ENCODE data around the gene OST4. TPM values are rescaled to one million over a fixed set of nuclear protein-coding genes. Genes with fewer than 3 reads are reported as not detected.
"Not testable (repeated sequence)": the region's sequence is repeated elsewhere in the genome, so short reads cannot be mapped to it uniquely, and the experiment has no call there.

Gene OST4
- total RNA-seq, 1 experiment from 2014 or later, result 255 TPM

DNA sequence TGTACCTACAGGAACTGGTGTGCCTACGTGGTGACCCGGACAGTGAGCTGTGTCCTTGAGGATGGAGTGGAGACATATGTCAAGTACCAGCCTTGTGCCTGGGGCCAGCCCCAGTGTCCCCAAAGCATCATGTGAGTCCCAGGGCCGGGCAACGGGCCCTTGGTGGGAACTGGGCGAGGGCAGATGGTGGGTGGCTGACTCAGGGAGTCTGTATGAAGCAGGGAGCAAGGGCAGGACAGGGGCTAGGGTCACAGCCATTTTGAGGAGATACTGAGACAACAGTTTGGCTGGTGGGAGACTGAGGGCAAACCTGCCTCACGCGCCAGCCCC, 8.7 kb upstream of the OST4 start:
- DNase-seq (ENCODE audit: extremely low read depth, low read depth), result no peak

DNA sequence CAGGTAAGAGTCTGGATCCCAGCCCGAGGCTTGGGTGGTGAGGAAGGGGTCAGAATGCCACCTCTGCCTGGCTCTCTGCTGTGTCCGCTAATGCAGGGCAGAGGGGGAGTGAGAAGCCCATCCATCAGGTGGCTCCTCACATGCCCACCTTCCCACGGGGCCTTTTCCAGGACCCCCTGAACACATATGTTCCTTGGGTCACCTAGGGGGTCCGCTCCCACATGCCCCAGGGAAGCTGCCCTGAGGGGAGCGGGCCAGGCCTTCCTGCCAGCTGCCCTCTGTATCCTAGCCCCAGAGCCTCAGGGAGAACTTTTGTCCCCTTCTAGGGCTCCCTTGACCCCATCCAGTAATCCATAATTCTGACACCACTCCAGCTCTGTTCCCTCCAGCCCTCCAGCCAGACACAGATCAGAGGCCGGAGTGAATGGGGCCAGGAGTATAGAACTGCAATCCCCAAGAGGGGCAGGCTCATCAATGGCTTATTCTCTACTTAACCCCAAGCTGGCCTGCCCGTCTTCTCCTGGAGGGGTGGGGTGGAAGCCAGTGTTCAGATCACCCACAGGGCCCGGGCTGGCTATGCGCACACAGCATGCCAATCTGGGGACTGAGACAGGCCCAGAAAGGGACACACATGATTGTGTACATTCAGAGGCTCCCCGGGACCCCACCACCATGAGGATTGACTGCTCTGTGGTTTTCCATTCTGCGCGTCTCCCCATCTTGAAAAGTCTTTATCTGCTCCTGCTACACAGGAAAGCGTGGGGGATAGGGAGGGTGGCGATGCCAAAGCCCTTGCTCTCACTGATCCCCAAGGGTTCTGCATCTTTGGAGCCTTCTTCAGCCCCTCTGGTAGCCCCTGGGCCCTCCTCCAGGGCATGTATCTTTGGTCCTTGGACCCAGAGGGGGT, 8.0 kb upstream of the OST4 start:
- DNase-seq (ENCODE audit: extremely low read depth, low read depth), result no peak

DNA sequence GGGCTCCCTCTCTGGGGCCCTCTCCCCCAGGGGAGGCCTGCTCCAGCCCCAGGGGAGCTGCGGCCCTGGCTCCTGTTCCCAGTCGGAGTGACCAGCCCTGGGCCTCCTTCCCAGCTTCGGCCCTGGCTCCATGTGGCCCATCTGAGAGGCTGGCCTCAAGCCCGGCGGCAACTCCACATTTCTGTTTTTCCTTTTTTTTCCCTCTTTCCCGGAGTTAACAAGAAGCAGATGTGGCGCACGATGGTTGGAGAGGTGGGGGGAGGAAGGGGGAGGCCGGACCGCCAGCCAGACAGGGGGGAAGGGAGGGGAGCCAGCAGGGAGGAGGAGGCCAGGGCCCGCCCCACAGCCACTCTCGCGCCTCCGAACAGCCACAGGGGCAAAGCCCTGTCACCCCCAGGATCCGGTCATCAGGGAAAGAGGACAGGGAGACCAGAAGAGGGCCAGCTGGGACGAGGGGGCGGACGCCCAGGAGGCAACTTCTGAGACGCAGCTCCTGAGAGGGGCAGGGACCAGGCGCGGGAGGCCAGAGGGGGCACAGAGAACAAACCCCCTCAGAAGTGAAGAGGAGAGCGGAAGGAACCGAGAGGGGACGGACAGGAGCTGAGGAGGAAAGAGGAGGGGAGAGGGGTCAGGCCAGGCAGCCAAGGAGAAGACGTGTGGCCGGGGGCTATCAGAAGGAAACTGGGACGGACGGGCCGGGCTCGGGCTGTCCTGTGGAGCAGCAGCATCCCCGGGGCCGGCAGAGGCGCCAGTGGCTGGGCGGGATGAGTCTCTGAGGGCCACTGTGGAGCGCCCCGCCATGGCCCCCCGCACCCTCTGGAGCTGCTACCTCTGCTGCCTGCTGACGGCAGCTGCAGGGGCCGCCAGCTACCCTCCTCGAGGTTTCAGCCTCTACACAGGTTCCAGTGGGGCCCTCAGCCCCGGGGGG, 7.1 kb upstream of the OST4 start, which contains the start of gene EMILIN1:
EMILIN1 (plus strand) TSS at position 349 of the 928 bp plus-strand sequence; CDS start at position 800, 451 bp downstream.
- no peak for DNase-seq (ENCODE audit: extremely low read depth, low read depth)

DNA sequence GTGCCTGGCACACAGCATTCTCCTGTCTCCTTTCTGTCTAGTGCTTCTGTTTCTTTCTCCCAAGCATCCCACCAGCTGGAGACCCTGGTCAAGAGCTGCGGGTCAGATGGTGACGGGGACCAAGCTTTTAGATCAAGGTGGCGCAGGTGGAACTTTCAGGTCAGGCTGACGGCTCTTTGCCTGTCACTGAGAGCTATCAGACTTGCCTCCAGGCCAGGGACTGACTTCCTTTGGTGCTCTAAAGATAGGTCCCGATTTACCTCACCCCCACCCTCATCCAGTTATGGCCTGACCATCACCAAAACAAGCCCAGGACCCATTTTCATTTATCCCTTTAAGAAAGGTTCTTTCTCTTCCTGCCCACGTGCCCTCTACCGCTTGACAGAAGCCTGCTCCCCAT, 5.8 kb upstream of the OST4 start:
- DNase-seq (ENCODE audit: extremely low read depth, low read depth), result no peak

DNA sequence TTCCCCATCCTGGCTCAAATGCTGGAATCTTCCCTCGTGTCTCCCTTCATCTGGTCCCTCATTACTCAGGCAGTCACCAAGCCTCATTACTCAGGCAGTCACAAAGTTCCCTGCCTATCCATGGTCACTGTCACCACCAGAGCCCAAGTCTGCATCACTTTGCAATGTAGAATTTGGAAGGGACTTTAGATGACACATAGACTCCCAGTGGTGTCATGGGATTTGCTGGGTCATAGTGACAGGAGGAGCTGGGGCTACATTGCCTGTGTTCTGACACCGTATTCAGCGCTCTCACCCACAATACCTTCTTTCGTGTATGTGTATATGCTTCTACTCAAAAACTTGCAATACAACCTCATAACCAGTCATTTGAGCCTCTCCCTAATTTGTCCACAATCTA, 4.9 kb upstream of the OST4 start:
- DNase-seq (ENCODE audit: extremely low read depth, low read depth), result no peak

DNA sequence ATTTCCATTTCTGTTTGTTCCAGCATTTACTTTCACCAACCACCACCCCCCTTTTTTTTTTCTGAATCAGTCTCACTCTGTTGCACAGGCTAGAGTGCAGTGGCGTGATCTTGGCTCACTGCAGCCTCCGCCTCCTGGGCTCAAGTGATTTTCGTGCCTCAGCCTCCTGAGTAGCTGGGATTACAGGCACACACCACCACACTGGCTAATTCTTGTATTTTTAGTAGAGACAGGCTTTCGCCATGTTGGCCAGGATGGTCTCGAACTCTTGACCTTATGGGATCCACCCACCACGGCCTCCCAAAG, 4.1 kb upstream of the OST4 start:
- not testable (repeated sequence) for DNase-seq (ENCODE audit: extremely low read depth, low read depth)

DNA sequence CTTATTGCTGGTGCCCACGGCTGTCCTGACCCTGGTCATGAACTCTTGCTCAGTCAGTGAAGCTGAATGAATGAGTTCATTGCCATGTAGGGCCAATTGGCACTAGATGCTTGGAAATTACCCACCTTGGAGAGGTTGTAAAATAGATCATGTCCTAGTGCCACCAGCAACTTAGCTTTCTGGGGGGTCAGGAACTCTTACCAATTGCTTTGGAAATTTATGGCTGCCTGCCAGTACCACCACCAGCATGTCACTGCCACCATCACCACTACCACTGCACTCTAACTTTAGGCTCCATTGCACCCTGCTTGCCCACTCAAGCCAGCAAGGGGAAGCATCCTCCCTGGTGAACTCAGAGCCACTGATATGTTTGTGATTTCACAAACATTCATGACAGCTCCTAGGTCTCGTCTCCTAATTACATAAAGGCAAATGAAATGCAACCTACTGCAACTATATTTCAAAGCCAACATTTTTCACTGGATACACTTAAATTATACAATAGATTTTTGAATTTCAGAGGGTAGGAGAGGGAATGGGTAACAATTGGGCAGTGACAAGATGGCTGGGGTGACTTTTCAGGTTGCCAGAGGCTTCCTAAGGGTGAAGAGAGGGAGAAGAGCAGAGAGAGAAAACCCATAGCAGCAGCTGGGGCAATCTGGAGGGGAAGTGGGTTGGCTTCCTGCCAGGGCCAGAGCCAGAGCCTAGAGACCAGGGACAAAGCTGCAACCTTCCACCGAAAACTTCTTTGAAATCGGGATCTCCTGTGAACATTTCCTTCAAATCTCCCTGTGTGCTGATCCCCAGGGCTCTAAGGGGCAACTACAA, 3.5 kb upstream of the OST4 start:
- DNase-seq (ENCODE audit: extremely low read depth, low read depth), result no peak

DNA sequence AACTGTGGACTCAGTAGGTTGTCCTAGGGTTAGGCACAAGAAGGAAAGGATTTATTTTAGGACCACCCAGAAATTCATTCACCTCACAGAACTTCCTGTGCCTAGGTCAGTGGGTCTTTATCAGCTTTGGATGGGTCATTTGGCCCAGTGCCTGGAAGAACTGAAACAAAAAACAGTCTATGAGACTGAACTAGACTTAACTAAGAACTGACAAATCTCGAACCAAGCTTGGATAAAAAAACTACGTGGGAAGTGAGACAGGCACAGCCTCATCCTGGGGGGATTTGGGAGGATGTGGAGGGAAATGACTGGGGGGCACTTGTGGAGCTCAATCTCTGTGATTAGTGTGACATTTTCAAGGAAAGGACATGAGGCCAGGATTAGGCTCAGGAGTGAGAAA, 2.3 kb upstream of the OST4 start:
- no peak for DNase-seq (ENCODE audit: extremely low read depth, low read depth)

DNA sequence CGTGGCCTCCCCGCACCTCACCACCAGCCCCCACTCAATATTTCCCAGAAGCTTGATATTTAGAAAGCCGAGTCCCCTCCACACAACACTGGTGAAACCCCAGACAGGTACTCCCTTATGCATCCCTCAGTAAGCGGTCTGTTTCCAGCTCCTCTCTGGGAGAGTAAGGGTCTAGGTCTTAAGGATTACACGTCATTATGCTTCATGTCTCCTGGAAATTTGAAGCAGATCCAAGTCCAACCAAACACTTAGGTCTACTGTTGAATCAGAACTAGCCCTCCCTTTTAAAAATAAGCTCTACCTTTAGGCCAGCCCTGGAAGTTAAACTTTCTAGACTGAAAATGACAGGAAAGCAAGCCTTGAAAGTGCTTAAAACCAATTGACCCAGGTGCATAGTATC, 1.5 kb upstream of the OST4 start:
- no peak for DNase-seq (ENCODE audit: extremely low read depth, low read depth)

DNA sequence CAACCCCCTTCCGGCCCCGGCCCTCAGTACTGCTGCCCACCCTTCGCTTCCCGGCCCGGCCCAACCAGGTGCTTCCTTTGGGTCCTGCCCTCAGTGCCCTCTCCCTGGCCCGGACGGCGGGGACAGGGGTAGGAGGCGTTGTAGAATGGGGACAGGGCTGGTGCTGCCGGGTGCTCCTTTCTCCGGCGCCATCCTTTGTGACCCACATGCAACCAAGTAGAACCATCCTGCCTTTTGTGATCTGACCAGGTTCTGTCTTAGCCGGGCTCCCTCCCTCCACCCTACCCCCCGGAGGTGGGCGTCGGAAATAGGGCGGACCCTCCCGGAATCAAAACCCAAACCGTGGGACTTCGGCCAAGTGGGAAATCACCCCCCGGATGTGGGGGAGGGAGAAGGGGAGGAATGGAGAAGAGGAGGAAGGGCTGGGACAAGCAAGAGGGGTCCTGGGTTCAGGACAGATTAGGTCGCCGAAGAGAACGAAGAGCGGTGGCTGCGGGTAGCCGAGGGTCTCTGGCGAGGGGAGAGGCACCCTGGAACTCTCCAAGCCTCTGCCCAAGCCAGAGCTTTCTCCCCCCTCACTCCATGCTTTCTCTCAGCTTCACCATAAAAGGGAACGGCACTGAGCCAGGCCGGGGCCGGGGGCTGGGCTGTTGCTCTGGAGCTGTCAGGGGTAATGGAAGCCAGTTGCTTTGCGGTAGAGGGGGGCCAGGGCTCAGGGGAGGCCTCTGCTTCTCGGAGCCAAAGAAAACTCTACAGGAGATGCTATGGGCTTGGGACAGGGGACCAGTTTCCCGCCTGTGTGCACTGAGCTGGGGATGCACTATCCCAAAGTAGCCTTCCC, 756 bp upstream of the OST4 start:
- DNase-seq (ENCODE audit: extremely low read depth, low read depth), result no peak

DNA sequence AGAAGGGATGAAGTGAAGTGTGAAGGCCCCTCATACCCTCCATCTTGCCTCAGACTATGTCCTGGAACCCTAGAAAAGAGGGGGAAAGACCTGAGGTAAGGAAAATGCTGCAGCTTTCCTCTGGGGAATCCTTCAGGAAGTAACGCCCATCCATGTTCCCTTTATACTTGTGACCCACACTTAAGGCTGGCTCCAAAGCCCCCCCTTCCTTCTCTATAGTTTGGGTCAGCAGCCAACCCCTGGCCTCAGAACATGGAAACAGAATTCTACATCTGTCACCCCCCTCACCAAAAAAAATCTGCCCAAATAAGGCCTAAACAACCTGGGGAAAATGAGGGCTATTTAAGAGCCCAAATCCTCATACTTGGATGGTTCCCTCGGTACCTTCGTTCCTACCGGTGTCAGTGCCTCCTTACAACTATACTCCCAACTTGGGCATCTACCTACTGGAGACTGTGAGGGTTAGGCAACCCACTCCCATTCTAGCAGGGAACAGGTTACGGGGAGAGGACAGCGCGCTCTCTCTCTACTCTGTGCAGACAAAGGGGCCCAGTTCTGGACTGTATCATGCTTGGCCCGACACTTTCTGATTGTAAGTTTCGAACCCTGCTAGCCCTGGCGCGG, 689 bp downstream of the OST4 start:
- DNase-seq (ENCODE audit: extremely low read depth, low read depth), result no peak

DNA sequence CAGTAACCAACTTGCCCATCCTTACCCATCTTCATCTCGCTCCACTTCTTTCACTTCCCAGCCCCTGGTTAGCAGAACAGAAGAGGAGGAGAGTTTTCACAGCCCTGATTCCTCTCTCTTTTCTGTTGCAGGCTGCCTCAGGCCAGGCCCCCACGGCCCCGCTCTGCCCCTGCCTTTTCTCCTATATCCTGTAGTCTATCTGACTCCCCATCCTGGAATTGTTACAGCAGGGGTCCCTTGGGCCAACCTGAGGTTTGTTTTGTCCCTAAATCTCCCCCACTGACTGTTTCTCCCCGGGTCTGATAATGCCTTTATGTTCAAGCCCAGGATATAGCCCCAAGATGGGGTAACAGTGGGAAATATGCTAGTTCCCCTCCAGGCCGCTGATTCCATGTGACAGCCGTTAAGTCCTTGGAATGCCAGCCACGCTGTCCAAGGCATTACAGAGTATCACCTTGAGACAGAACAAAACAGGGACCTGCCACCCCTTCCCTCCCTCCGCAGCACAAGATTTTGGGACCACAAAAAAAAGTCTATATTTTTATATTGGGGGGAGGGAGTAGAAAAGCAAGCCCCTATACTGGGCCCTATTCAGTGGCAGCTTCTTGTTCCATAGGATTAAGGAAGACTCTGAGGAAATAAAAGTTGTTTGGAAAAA, 1.4 kb downstream of the OST4 start:
- DNase-seq (ENCODE audit: extremely low read depth, low read depth), result no peak

DNA sequence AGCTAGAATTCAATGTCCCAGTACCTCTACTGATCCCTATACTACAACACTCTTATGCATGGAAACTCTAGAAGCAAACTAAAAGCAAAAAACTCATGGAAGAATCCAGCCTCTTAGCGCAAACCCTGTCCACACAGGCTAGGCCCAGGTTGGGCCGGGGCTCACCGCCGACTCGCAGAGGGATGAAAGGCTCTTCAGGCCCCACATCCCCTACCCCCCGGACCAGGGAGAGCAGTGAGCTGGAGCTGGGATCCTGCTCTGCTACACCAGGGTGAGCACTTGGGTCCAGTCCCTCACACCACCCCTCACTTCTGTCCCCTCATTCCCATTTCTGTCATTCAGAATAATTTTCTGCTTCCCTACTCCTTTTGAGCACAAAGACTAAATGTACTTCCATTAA, 2.0 kb downstream of the OST4 start:
- no peak for DNase-seq (ENCODE audit: extremely low read depth, low read depth)

DNA sequence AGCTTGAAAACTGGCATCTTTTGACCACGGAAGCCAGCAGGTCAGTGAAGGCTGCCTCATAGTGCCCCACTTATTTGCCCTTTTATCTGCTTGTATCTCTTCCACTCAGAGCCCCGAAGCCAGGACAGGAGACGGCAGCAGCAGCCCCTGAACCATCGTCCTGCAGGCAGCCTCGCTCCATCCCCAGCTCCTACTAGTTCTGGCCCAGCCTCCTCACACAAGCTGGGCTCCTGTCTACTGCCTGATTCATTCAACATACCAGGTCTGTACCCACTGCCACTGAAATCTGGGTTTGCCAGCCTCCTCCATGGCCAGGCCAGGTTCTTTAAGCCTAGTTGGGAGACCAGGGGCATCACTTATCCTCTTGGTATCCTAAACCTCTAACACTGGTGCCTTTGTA, 4.1 kb downstream of the OST4 start:
- no peak for DNase-seq (ENCODE audit: extremely low read depth, low read depth)

DNA sequence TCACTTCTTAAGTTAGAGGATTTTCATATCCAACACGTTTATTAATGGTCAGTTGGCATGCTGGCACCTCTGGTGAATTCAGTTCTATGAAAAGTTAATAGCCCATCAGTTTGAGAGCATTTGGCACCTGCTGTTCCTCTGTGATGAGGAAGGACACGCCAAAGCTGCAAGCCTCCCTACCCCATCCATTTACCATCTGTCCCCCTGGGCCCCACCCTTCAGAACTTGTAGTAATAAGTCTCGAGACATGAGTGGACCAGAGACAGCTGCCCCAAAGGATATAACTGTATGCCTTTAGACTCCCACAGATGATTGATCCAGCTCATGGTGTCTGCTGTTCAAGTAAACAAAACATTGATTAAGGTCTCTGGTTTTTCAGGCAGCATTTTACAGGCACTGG, 6.3 kb downstream of the OST4 start:
- DNase-seq (ENCODE audit: extremely low read depth, low read depth), result no peak

DNA sequence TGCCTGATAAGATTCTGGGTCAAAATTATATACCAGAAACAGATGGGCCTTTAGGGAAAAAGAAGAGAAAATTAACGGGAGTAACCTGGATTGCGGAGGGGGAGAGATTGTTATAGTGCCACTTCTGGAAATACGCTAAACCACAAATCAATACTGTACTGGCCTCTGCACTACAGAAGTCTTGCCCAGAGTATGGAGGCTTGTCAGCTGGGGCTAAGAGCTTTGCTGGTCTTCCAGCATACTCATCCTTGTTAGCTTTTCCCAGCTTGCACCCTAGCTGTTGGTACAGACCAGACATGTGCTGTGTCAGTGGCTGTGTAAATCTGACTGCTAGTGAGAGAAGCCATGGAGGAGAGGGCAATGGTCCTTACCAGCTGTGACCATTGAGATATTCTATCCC, 11.1 kb downstream of the OST4 start:
- DNase-seq (ENCODE audit: extremely low read depth, low read depth), result no peak

DNA sequence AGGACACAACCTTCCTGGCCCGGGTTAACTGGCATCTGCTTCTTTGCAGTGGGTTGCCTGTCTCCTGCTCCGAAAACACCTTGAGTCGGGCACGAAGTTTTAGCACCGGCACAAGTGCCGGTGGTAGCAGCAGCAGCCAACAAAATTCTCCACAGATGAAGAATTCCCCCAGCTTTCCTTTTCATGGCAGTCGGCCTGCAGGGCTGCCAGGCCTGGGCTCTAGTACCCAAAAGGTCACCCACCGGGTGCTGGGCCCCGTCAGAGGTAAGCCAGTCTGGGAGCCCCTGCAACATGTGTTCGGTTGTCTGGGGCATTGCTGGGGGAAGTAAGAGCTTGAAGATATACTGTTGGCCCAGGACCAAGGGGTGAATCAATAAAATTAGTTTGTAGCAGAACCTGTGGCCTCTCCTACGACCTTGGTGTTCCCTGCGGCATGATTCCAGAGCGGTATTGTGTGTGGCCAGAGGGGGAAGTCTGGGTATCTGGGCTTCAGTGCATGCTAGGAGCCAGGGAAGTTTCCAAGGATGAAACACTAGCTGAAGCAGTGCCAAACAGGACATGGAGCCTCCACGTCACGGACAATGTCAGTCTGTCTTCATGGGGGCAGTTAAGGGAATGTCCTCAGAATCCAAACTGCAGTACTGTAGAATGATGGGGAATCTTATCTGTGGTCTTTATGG, 12.2 kb downstream of the OST4 start:
- no peak for DNase-seq (ENCODE audit: extremely low read depth, low read depth)

DNA sequence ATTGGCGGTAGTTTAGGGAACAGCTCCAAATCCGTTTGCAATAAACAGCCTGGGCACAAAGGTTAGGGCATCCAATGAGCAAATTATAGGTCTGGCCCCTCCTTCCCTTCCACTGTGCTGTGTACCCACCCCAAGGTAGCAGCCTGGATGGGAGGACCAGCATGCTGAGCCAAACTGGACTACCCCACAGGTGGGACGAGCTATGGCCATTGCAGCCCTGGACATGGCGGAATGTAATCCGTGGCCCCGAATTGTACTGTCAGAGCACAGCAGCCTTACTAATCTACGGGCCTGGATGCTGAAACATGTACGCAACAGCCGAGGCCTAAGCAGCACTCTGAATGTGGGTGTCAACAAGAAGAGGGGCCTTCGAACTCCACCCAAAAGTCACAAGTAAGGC, 13.2 kb downstream of the OST4 start:
- no peak for DNase-seq (ENCODE audit: extremely low read depth, low read depth)

DNA sequence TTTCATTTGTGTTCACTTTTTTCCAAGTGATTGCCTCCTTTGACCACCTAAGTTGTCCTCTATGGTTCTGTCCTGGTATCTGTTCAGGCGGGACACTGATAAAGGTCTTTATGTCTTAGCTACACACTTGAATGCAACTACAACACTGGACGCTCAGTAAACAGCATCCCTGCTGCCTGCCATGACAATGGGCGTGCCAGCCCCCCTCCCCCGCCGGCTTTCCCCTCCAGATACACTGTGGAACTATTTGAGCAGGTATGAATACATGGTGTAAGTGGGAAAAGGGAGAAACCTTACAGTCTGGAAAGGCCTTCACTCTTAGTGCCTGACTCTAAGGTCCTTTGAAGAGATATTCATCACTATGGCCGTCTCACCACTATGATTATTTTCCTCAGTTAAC, 14.3 kb downstream of the OST4 start:
- no peak for DNase-seq (ENCODE audit: extremely low read depth, low read depth)
